ENCODE data around the gene TMEM203. TPM values are rescaled to one million over a fixed set of nuclear protein-coding genes. Genes with fewer than 3 reads are reported as not detected.

Gene TMEM203
- total and polyA plus RNA-seq, 2 of the 13 experiments (the other 11 are each of a cell fraction or from before 2014, with no cell fraction given): 23.4 to 36.7 TPM

DNA sequence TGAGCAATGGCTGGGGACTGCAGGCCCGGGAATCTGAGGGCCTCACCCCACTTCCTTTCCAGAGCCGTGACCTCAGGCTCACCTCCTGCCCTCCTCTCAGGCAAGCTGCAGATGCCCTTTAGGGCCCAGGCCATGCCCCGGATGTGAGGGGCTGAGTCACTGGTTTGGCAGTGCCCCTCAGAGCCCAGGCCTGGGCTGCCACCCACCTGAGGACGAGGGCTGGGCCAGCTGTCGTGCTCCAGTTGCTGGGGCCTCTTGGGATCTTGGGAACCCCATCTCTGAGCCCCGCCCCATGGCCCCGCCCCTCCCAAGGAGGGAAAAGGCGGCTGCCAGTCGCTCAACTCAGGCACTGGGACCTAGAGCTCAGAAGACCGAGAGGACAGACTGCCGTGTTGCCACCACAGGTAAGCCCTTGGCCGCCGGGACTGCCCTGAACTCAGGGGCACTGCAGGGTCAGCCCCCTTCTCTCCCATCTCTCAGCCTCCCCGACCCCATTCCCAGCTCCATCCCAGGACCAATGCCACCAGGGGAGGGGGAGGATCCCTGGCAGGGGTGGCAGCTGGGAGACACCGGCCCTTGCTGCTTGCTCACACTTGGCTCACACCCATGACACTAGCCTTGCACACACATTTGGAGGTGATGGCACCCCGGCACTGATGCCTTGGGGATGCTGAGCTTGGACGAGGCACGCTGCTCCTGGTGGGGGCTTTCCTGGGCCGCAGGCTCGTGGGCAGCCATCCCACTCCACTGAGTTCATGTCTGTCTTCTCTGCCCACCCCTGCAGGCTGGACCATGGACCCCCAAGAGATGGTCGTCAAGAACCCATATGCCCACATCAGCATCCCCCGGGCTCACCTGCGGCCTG lies 19.6 kb upstream of the TMEM203 start, which contains the start of gene CYSRT1:
Gene CYSRT1, plus strand, starts transcription at position 345 of the 865 bp plus-strand sequence. Its CDS starts 448 bp downstream, at position 793.
- Histone ChIP-seq H3K9me3 (ENCODE audit: low read length) (no peaks in the 10 kb centered on the region), H3K4me2 (ENCODE audit: low read depth, low read length) (peak within 1 kb of the TSS; percentile 84), H3K27ac (ENCODE audit: extremely low read length, insufficient read depth, low read length) (peak within 1 kb of the TSS; percentile 58), H3K4me3 (replicated peaks in 1 of 3; ENCODE audit: insufficient read depth in 1 of 3, low read depth in 2 of 3, low read length in 3 of 3) (peak within 1 kb of the TSS; percentile 84 to 99 (median 92)), H3K4me1 (ENCODE audit: insufficient read depth, low read length) (peaks cover 66% of the 10 kb centered on the region), H4K20me1 (ENCODE audit: insufficient read depth, low read length) (no peaks in the 10 kb centered on the region), H3K27me3 (ENCODE audit: control insufficient read depth in 1 of 2, insufficient read depth in 2 of 2, low read length in 2 of 2) (no peaks in the 10 kb centered on the region; a peak in 1 of 5 replicates), H3K79me2 (ENCODE audit: insufficient read depth, low read length) (no peaks in the 10 kb centered on the region), H2AFZ (ENCODE audit: low read length) (no peak within 1 kb of the TSS), H3K9ac (ENCODE audit: insufficient read depth, low read depth, low read length) (peak within 1 kb of the TSS; percentile 94), H3K36me3 (replicated peaks in 1 of 2; ENCODE audit: control insufficient read depth in 1 of 2, insufficient read depth in 2 of 2, low read length in 2 of 2) (no peaks in the 10 kb centered on the region)
- DNase-seq (ENCODE audit: low spot score): no peak
- TF ChIP-seq ETV5 (CRISPR knock-in tag; IDR thresholded peaks at IDR 0.05; ENCODE audit: borderline replicate concordance) (peak; percentile 24; the same call in 1 of the 2 replicates), RBM39 (IDR thresholded peaks at IDR 0.05; ENCODE audit: low read depth, low read length, poor library complexity, severe bottlenecking) (no peak), HNRNPL (IDR thresholded peaks at IDR 0.05; ENCODE audit: low read depth, low read length) (0 out of 2 replicates have a peak, but pooled peaks have one; percentile 25), ZNF891 (CRISPR knock-in tag; IDR thresholded peaks at IDR 0.05) (0 out of 2 replicates have a peak, but pooled peaks have one; percentile 3), AGO2 (optimal IDR thresholded peaks at IDR 0.05; ENCODE audit: low read depth, low read length) (peak; percentile 64), POLR2A (IDR thresholded peaks at IDR 0.05; ENCODE audit: insufficient read depth in 1 of 2, low read depth in 2 of 2, low read length in 2 of 2) (peak in 1 of 2 experiments; percentile 26; a peak in 1 of 4 replicates), ZBTB46 (CRISPR knock-in tag; IDR thresholded peaks at IDR 0.05; ENCODE audit: borderline replicate concordance) (no peak), RORA (CRISPR knock-in tag; IDR thresholded peaks at IDR 0.05) (no peak), ZNF263 (CRISPR knock-in tag; IDR thresholded peaks at IDR 0.05) (no peak), CENPT (CRISPR knock-in tag; IDR thresholded peaks at IDR 0.05; ENCODE audit: low read depth) (no peak), AKAP8 (CRISPR knock-in tag; IDR thresholded peaks at IDR 0.05) (0 out of 2 replicates have a peak, but pooled peaks have one; percentile 47), SRY (CRISPR knock-in tag; IDR thresholded peaks at IDR 0.05) (peak; percentile 26; the same call in 1 of the 2 replicates), HNF1A (IDR thresholded peaks at IDR 0.05; ENCODE audit: low read depth) (no peak), HNF1A (CRISPR knock-in tag; IDR thresholded peaks at IDR 0.05; ENCODE audit: borderline replicate concordance) (no peak)
- TF ChIP-seq, protein P1, sequence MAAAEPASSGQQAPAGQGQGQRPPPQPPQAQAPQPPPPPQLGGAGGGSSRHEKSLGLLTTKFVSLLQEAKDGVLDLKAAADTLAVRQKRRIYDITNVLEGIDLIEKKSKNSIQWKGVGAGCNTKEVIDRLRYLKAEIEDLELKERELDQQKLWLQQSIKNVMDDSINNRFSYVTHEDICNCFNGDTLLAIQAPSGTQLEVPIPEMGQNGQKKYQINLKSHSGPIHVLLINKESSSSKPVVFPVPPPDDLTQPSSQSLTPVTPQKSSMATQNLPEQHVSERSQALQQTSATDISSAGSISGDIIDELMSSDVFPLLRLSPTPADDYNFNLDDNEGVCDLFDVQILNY (CRISPR knock-in tag; conservative IDR thresholded peaks at IDR 0.05): no peak
- ChIA-PET CTCF (ENCODE audit: low intra/inter-chr PET ratio, low total read pairs) (no interaction called here), POLR2A (interaction anchor here (1.9 to 13.4 kb wide), 4 partner anchors 10 to 36 kb away, joined by 5 to 225 read pairs (median 32); partner anchors contain the start of genes ANAPC2, NDOR1, SSNA1 and TMEM203)
- WGBS (ENCODE audit: low lambda C conversion rate): 40% methylated on average over 7 of the region's 23 CpGs
- ATAC-seq: no peak
- no peak for FAIRE-seq
- no TSS peak for BruUV-seq (replicated peaks)
- intact Hi-C loops (cut with micrococcal nuclease; ENCODE audit: unreplicated experiment) (no loop called here), in situ Hi-C loops (cut with HindIII; ENCODE audit: extremely low pct_ligation_motif_present, low pct_unique_long_range_greater_than_20kb) (loop anchor here (5.0 kb wide), 2 partner anchors 38 to 113 kb away; partner anchors contain the start of genes ANAPC2, DPP7 and SSNA1)
